Muscle layer of duodenum (tissue), 2 donors: ENCODE data around the gene SNAPC2.
A peak's percentile ranks its signal among the peaks of the same experiment; 100 is the strongest.
"Not testable (repeated sequence)": the region's sequence is repeated elsewhere in the genome, so short reads cannot be mapped to it uniquely, and the experiment has no call there.

Experiments
- H3K27ac ChIP-seq: one replicate; pipeline ENCODE4 v1.7.0; 2013; ENCODE audit warnings: mild to moderate bottlenecking, low read length
- H3K27me3 ChIP-seq: one replicate; pipeline ENCODE4 v1.7.0; 2013; ENCODE audit warnings: low read depth, mild to moderate bottlenecking, control low read depth, low read length
- H3K36me3 ChIP-seq, 2 donors: one replicate each; pipeline ENCODE4 v1.7.0; 2013; ENCODE audit warnings: low read length in 2 of 2, control low read depth in 1 of 2, mild to moderate bottlenecking in 1 of 2; ENCODE audit not compliant: insufficient read depth in 2 of 2, control insufficient read depth in 1 of 2
- H3K4me1 ChIP-seq, 2 donors: one replicate each; pipeline ENCODE4 v1.7.0; 2013; ENCODE audit warnings: low read length in 2 of 2, mild to moderate bottlenecking in 2 of 2, control low read depth in 1 of 2, moderate library complexity in 1 of 2; ENCODE audit not compliant: insufficient read depth in 2 of 2, control insufficient read depth in 1 of 2
- H3K4me3 ChIP-seq, 2 donors: one replicate each; pipeline ENCODE4 v1.7.0; 2013; ENCODE audit warnings: low read length in 2 of 2, low read depth in 1 of 2, mild to moderate bottlenecking in 1 of 2
- H3K9me3 ChIP-seq, 2 donors: one replicate each; pipeline ENCODE4 v1.7.0; 2013; ENCODE audit warnings: low read length in 2 of 2, control low read depth in 1 of 2, mild to moderate bottlenecking in 1 of 2; ENCODE audit not compliant: control insufficient read depth in 1 of 2
- donor health status: healthy.

SNAPC2 gene

GRCh38 chr19:7879111-7879807, 40.9 kb upstream of the SNAPC2 start:
- Histone ChIP-seq H3K4me3 (no peak overlapping the region), H3K27me3 (peaks cover 5% of the 10 kb centered on the region), H3K27ac (no peak overlapping the region), H3K36me3 (no peaks in the 10 kb centered on the region), H3K9me3 (no peaks in the 10 kb centered on the region), H3K4me1 (peaks cover 0 to 6% of the 10 kb centered on the region in 2 donors)

- H3K27me3 ChIP-seq, result peaks cover under 1% of the 10 kb centered on the region
- H3K4me1 ChIP-seq, result peaks cover 0 to under 1% of the 10 kb centered on the region in 2 donors
- no peaks in the 10 kb centered on the region for H3K9me3 ChIP-seq
- H3K27ac ChIP-seq, result no peak overlapping the region
- H3K36me3 ChIP-seq, result no peaks in the 10 kb centered on the region
- no peak overlapping the region for H3K4me3 ChIP-seq
These were observed 40.3 kb upstream of the SNAPC2 start for GRCh38 chr19:7879836-7880235.

- Histone ChIP-seq H3K36me3 (no peaks in the 10 kb centered on the region), H3K9me3 (no peaks in the 10 kb centered on the region), H3K4me3 (no peak overlapping the region), H3K27ac (no peak overlapping the region), H3K4me1 (no peaks in the 10 kb centered on the region), H3K27me3 (no peaks in the 10 kb centered on the region)
These were observed 38.2 kb upstream of the SNAPC2 start for GRCh38 chr19:7881910-7882309.

- Histone ChIP-seq H3K27ac (no peak overlapping the region), H3K4me1 (peaks cover 0 to 2% of the 10 kb centered on the region in 2 donors), H3K36me3 (no peaks in the 10 kb centered on the region), H3K9me3 (no peaks in the 10 kb centered on the region), H3K27me3 (no peaks in the 10 kb centered on the region), H3K4me3 (no peak overlapping the region)
These were observed 37.0 kb upstream of the SNAPC2 start for GRCh38 chr19:7883105-7883504.

GRCh38 chr19:7883796-7884570, 36.2 kb upstream of the SNAPC2 start:
- peaks cover 0 to 8% of the 10 kb centered on the region in 2 donors for H3K4me1 ChIP-seq
- no peaks in the 10 kb centered on the region for H3K36me3 ChIP-seq
- no peak overlapping the region for H3K27ac ChIP-seq
- peaks cover 3% of the 10 kb centered on the region for H3K27me3 ChIP-seq
- H3K4me3 ChIP-seq, result no peak overlapping the region
- no peaks in the 10 kb centered on the region for H3K9me3 ChIP-seq

- H3K4me1 ChIP-seq, result peaks cover 0 to 8% of the 10 kb centered on the region in 2 donors
- peaks cover 3% of the 10 kb centered on the region for H3K27me3 ChIP-seq
- H3K36me3 ChIP-seq, result no peaks in the 10 kb centered on the region
- no peaks in the 10 kb centered on the region for H3K9me3 ChIP-seq
- no peak overlapping the region for H3K27ac ChIP-seq
- H3K4me3 ChIP-seq, result no peak overlapping the region
These were observed 34.3 kb upstream of the SNAPC2 start for GRCh38 chr19:7885818-7886217.

GRCh38 chr19:7887408-7888144, 32.6 kb upstream of the SNAPC2 start:
- Histone ChIP-seq H3K27me3 (peaks cover 3% of the 10 kb centered on the region), H3K36me3 (no peaks in the 10 kb centered on the region), H3K27ac (no peak overlapping the region), H3K4me3 (no peak overlapping the region), H3K4me1 (peaks cover 0 to 8% of the 10 kb centered on the region in 2 donors), H3K9me3 (no peaks in the 10 kb centered on the region)

- H3K4me1 ChIP-seq, result peaks cover 0 to 8% of the 10 kb centered on the region in 2 donors
- H3K4me3 ChIP-seq, result peak within 1 kb of the TSS; percentile 8 to 21
- no peaks in the 10 kb centered on the region for H3K36me3 ChIP-seq
- no peaks in the 10 kb centered on the region for H3K9me3 ChIP-seq
- H3K27ac ChIP-seq, result no peak within 1 kb of the TSS
- peaks cover 3% of the 10 kb centered on the region for H3K27me3 ChIP-seq
These were observed 31.9 kb upstream of the SNAPC2 start, which contains the start of gene LRRC8E for GRCh38 chr19:7888145-7888825. TSS of gene LRRC8E (plus strand) at chr19:7888510. CDS start at chr19:7895604, 7,094 bp downstream.

- Histone ChIP-seq H3K27me3 (peaks cover 3% of the 10 kb centered on the region), H3K36me3 (no peaks in the 10 kb centered on the region), H3K27ac (no peak overlapping the region), H3K4me3 (peak overlapping the region; percentile 8 to 21), H3K9me3 (no peaks in the 10 kb centered on the region), H3K4me1 (peaks cover 0 to 8% of the 10 kb centered on the region in 2 donors)
These were observed 31.3 kb upstream of the SNAPC2 start for GRCh38 chr19:7888826-7889217.

- H3K4me1 ChIP-seq, H3K27me3 ChIP-seq, H3K9me3 ChIP-seq, H3K27ac ChIP-seq, H3K36me3 ChIP-seq, H3K4me3 ChIP-seq: not testable (repeated sequence)
These were observed 26.6 kb upstream of the SNAPC2 start for GRCh38 chr19:7893362-7894101.
